Stimulated activated CD4-positive, alpha-beta T cell treated with anti-CD3 and anti-CD28 coated beads, Interleukin-12 subunit alpha, Interleukin-12 subunit beta, amount 100 ng/mL, for 48 hours (primary cell): ENCODE results near the gene N4BP2L2.

Source experiments
- DNase-seq, 3 donors: peaks; one replicate each; pipeline ENCODE4 v3.0.0-alpha.2; 2020; ENCODE audit warnings: low read depth in 2 of 3, low spot score in 1 of 3

Gene N4BP2L2

GRCh38 chr13:32426990-32427851 is 111.4 kb downstream of the N4BP2L2 start:
- peak; percentile 27 to 45 (median 30) for DNase-seq

GRCh38 chr13:32426191-32426989 is 112.2 kb downstream of the N4BP2L2 start:
- DNase-seq: peak in 1 of 3 donors; percentile 25

- no peak for DNase-seq
Measured at GRCh38 chr13:32425158-32425557, 113.4 kb downstream of the N4BP2L2 start.

GRCh38 chr13:32423592-32423991 is 115.0 kb downstream of the N4BP2L2 start:
- DNase-seq: no peak

- DNase-seq: no peak
Measured at GRCh38 chr13:32419862-32420261, 118.7 kb downstream of the N4BP2L2 start.

- DNase-seq: no peak
Measured at GRCh38 chr13:32417995-32418394, 120.6 kb downstream of the N4BP2L2 start.

GRCh38 chr13:32415019-32415418 is 123.6 kb downstream of the N4BP2L2 start:
- DNase-seq: peak in 1 of 3 donors; percentile 11

GRCh38 chr13:32414580-32414979 is 124.0 kb downstream of the N4BP2L2 start:
- DNase-seq: no peak

GRCh38 chr13:32413284-32413683 is 125.3 kb downstream of the N4BP2L2 start:
- DNase-seq: no peak

GRCh38 chr13:32409561-32410421 is 128.8 kb downstream of the N4BP2L2 start:
- DNase-seq: no peak

- DNase-seq: no peak
Measured at GRCh38 chr13:32409001-32409313, 129.6 kb downstream of the N4BP2L2 start.

GRCh38 chr13:32408296-32409000 is 130.1 kb downstream of the N4BP2L2 start:
- no peak for DNase-seq

- DNase-seq: no peak
Measured at GRCh38 chr13:32407854-32408253, 130.7 kb downstream of the N4BP2L2 start.

- DNase-seq: no peak
Measured at GRCh38 chr13:32403108-32403507, 135.5 kb downstream of the N4BP2L2 start.

GRCh38 chr13:32391101-32391619 is 147.4 kb downstream of the N4BP2L2 start:
- no peak for DNase-seq

GRCh38 chr13:32390484-32390883 is 148.1 kb downstream of the N4BP2L2 start:
- no peak for DNase-seq

- no peak for DNase-seq
Measured at GRCh38 chr13:32390048-32390447, 148.5 kb downstream of the N4BP2L2 start.

GRCh38 chr13:32385410-32385809 is 153.2 kb downstream of the N4BP2L2 start:
- no peak for DNase-seq

GRCh38 chr13:32384702-32385101 is 153.9 kb downstream of the N4BP2L2 start:
- no peak for DNase-seq

GRCh38 chr13:32383836-32384618 is 154.6 kb downstream of the N4BP2L2 start:
- no peak for DNase-seq
